Stimulated activated CD4-positive, alpha-beta T cell treated with anti-CD3 and anti-CD28 coated beads, Interleukin-12 subunit alpha, Interleukin-12 subunit beta, amount 100 ng/mL, for 48 hours (primary cell): ENCODE data around the gene DOK7.

Experiments
- DNase-seq, 3 donors: peaks; one replicate each; pipeline ENCODE4 v3.0.0-alpha.2; 2020; ENCODE audit warnings: low read depth in 2 of 3, low spot score in 1 of 3

Gene DOK7

DNA sequence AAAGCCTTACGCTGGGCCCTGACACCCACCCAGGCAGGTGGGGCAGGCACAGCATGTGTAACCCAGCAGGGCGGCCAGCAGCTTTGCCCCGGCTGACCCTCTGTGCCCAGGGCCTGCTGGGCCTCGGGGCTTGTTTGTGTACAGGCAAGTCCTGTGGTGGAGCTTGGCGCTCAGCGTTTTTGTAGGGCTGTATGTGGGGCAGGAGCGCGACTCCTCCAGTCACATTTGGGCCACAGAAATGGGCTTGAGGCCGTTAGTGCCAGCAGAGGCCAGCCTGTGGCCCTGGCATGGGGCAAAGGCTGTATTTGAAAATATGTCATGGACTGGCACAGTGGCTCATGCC lies 36.0 kb upstream of the DOK7 start:
- DNase-seq, result no peak

DNA sequence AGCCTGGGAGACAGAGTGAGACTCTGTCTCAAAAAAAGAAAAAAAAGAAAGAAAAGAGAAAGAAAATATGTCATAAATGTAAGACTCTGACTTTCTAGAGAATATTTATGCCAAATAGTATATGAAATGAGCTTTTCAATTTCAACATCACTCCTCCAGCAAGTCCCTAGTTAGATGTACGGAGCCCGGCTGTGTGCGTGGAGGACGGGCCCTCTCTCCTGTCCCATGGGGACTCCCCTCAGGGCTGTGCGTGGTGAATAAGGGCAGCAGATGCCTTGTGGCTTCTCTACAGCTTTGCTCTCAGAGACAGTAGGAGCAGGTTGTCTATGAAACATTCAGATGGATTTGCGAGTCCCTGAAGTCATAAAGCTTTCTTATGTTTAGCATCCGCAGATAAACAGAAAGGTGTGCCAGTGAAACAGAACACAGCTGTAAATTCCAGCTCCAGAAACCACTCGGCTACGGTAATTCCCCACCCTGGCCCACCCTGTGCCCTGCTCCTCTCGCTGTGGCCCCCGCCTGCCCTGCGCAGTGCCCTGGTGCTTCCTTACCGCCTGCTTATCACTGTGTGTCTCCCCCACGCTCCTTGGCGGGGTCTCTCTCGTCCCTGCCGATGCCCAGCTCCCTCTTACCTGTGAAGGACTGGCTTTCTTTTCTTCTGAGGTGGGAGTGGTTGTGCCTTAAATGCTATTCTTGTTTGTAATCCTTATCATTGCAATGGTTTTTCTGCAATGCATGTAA lies 35.2 kb upstream of the DOK7 start:
- no peak for DNase-seq

DNA sequence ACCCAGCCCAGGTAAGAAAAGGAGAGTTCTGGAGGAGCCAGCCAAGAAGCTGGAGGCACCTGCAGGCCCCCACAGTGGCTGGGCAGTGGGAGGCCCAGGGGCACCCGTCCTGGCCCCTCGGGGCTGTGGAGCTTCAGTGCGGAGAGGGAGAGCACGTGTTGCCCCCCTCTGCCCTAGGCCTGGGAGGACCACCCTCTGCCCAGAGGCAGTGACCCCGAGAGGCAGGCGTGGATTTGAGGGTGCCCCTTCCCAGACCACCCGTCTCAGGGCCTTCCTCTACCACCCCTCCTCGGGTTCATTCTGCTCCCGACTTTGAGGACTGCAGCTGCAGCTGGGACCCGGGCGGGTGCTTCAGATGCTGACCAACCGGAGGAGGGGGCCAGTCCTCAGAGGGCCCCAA lies 33.5 kb upstream of the DOK7 start:
- DNase-seq, result no peak

DNA sequence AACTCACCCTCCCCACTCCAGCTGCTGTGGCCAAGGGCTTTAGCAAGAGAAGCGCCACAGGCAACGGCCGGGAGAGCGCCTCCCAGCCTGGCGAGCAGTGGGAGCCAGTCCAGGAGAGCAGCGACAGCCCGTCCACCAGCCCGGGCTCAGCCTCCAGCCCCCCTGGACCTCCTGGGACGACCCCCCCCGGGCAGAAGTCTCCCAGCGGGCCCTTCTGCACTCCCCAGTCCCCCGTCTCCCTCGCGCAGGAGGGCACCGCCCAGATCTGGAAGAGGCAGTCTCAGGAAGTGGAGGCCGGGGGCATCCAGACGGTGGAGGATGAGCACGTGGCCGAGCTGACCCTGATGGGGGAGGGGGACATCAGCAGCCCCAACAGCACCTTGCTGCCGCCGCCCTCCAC lies 32.6 kb upstream of the DOK7 start:
- no peak for DNase-seq

DNA sequence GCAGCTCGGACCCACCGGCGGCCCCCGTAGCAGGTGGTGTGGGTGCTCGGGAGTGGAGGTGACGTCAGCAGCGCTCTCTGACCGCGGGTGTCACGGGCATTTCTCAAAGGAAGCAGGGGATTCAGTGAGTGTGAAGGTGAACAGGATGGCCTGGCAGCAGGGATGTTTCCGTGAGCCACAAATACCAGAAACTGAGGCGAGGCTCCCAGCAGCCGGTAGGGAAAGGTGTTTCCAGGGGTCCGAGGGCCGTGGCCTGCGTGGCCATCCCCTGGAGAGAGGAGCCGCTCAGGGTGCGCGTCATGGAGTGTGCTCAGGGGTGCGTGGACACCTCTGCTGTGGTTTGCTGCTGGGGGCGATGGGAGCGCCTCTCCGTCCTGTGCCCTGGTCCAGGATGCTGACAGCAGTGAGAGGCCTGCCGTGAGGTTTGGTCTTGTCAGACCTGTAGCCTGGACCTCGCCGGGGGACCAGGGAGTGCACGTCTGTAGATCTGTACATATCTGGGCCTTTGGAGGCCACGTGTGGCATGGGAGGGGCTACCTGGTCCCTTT lies 31.6 kb upstream of the DOK7 start:
- no peak for DNase-seq

DNA sequence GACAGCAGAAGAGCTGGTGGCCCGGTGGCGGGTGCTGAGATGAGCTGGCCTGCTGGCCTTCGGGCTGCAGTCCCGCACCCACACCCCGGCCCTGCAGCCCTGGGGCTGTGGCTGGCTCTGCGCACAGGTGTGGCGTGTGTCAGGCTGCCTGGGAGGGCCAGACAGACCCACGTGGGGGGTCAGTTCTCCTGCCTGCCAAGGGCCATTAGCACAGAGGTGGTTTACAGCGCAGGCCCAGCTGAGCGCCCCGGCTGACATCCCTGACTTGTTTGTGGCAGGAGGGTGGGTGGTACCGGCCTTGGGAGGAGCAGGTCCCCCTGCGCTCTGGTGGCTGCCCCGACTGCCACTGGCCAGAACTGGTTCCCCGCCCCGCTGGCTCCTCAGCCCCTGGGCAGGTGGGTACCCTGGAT lies 30.7 kb upstream of the DOK7 start:
- DNase-seq, result no peak

DNA sequence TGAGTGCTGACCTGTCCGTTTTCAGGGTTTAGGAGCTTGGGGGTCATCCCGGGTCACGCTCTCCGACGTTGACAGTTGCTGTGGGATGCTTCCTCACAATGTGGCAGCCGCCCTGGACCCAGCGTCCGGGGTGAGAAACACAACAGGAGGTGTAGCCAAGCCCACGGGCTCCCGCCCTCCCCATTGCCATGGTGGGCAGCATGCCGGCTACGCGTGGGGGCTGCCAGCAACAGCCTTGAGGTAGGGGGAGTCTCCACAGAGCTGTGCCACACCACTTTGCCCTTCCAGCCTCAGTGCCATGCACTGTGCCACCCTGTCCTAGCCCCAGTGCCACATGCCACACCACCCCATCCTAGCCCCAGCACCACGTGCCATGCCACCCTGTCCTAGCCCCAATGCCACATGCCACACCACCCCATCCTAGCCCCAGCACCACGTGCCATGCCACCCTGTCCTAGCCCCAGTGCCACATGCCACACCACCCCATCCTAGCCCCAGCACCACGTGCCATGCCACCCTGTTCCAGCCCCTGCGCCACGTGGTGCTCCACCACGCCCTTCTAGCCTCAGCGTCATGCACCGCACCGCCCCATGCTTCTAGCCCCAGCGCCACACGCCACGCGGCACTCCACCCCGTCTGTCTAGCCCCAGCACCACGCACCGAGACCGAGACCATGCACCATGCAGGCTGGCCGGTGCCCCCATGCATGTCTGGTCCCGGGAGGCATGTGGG lies 29.8 kb upstream of the DOK7 start:
- no peak for DNase-seq

DNA sequence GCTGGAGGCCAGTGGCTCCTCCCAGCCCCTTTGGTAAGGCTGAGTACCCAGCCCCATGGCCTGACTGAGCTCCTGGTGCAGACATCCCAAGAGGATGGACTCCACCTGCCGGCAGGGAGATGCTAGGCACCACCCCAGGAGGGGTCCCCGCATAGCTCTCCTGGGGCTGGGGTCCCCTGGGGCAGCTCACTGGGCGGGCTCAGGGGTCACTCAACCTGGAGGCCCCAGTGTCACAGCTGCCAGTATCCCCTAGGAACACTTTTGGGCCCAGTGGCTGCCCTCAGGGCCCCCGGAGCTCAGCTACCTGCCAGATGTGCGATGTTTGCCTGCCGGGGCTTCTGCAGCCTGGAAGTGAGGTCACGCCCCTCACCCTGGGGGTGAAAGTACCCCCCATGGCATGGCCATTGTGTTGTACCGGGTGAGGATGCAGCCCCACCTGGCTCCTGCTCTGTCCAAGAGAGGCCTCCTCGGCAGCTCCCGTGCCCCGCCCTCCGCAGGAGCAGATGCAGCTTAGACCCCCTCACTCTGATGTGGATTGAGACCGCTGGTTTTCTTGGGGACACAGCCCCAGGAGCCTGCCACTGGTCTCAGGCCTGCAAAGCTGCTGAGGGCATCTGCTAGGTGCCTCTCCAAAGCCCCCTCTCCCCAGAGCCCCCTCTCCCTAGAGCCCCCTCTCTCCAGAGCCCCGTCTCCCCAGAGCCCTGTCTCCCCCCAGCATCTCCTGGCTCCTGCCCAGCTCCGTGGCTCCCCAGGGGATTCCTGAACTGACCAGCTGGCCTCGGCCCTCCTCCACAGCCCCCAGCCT lies 28.0 kb upstream of the DOK7 start:
- DNase-seq, result no peak

DNA sequence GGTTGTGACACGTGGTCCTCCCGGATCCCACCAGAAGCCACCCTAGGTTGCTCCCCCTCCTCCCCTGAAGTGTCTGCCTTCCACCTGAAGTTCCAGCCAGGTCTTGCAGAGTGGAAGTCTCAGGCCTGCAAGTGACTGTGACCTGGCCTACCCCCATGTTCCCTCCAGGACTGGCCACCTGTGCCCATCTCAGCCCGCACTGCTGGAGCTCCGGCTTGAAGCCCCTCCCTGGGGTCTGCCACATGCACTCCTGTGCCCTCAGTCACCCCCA lies 27.5 kb upstream of the DOK7 start:
- DNase-seq, result no peak

DNA sequence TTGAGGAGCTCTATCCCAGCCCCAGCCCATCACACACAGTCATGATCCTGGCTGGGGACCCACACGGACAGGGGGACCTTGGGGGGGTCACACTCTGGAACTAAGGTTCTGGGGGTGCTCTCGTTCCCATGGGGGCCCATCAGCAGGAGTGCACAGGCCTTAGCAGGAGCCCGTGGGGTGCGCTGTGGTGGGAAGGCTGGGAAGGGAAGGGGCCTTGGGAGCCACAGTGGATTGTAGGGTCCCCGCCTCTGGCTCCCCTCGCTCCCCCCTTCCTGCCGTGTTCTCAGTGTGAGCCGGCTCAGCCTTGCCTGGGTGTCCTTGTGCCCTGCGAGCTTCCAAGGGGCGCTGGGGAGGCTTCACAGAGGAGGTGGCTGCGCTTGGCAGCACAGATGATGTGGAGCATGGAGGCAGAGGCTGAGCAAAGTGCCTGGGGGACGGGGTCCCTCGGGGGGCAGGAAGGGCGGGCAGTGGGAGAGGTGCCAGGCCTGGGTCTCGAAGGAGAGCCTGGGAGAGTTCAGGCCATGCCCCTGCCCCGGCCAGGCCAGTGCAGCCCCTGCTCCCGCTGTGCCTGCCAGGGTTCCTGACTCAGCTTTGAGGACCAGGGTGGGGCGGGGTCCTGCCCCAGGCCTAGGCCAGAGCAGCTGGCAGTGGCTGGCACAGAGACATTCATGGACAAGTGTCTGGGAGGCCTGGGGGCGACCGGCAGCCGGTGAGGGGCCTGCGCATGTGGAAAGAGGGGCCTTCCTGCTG lies 26.9 kb upstream of the DOK7 start:
- no peak for DNase-seq

DNA sequence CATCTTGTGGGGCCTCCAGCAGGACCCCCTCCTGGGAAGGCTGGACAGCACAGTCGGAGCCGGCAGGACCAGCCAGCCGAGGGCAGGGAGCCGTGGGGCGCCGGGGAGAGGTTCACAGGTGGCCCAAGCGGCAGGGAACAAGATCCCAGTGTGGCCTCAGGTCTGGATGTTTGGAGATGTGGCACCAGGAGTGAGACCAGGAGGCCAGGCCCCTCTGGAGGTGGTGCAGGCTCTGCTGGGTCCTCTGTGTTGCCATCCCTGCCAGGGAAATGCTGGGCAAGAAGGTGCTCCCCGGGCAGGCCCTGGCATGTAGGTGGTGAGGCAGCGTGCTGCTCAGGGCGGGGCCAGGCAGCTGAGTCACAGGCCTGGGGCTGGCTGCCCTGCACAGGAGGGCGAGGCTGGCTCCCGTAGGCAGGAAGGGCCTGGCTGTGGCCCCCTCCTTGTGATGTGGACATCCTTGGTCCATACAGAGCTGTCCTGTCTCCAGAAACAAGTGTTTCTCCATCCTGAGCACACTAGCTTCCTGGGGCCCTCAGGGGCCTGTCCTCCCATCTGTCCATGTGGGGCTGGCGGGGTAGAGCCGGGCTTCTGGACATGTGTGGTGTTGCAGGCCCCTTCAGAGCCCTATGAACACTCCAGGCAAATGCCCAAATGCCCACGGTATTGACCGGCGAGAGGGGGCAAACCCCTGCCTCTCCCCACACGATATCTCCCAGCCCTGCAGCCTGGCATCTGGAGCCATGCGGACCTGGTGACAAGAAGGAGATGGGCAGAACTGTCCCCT lies 26.1 kb upstream of the DOK7 start:
- no peak for DNase-seq

DNA sequence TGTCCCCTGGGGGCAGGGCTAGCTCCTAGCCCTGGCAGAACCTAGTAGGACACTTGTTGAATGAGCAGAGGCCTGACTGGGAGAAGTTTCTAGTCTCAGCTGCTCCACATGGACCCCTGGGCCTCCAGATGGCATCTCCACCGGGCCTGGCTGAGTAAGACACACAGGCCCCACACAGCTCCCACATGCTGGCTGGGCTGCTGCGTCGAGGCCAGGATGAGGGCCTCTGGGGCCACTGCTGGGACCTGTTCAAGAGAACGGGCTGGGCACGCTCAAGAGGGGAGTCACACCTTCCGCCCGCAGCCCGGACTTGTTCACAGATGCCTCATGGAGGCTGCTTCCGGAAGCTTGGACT lies 25.5 kb upstream of the DOK7 start:
- no peak for DNase-seq

DNA sequence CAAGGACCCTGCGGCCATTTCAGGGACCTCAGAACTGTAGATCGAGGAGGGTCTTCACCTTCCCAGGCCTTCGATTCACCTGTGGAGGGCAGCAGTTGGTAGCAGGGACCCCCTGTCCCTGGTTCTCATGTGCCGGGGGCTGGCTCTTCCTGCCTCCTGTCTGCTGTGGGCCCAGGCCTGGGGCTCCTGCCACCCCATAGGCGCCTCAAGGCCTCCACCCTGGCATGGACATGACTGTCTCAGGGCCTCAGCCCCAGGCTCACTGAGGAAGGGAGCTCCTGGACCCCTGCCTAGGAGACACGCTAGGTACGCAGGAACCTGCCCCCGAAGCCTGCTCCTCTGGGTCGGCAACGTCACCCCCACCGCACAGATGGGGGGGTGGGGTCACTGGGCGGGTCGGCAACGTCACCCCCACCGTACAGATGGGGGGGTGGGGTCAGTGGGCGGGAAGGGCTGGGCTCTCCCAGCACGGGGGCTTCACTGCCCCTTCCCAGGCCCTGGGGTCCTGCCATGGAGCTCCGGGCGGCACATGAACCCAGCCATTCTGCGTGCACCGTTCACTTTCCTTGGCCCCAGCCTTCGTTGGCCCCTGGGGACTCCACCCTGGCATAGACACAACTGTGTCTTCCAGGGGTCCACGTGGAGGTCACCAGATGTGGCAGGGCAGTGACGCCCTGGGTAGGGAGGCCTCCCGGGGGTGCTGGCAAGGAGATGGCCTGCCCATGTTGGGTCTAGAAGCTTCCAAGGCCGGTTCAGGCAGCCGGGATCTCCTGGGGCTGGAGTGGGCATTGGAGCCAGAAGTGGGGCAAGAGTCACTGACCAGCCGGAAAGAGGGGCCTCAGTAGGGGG lies 24.9 kb upstream of the DOK7 start:
- DNase-seq, result no peak

DNA sequence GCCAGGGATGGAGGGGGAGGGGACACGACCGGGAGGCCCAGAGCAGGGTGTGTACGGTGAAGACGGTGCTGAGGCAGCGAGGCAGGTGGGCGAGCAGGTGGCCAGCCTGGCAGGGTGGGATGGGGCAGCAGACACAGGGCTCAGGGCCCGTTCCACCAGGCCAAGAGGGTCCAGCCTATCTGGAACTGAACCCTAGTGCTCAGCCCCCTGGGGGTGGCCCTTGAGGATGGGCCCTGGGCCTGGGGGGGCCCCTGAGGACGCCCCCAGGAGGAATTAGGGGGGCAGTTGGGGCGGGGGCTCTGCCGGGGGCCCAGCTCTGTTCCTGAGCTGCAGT lies 24.3 kb upstream of the DOK7 start:
- no peak for DNase-seq

DNA sequence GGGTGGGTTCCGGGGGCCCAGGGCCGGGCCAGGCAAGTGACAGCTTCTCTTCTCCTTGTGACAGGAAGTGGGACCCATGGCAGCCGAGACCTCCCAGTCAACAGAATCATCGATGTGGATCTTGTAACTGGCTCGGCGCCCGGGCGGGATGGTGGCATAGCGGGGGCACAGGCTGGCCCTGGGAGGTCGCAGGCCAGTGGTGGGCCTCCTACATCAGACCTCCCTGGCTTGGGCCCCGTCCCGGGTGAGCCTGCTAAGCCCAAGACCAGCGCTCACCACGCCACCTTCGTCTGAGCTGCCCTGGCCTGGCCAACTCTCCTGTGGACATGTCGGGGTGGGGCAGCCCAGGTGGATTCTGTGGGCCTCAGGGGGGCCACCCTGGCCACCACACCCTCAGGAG lies 23.7 kb upstream of the DOK7 start:
- no peak for DNase-seq

DNA sequence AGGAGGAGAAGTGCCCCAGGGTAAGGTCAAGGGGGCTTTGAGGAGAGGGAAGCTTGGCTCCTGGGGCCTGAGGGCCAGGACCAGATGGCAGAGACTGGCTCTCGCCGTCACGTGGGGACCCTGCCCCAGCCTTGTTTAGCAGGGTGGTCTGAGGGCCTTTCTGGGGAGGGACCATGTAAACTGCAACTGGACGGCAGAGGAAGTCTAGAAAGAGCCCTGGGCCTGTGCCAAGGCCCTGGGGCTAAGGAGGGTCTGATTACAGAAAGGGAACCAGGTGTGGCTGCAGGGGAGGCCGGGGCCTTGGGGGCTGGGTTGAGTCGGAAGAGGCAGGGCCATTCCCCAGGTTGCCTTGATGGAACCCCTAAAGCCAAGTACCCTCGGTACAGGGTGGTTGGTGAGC lies 23.1 kb upstream of the DOK7 start:
- no peak for DNase-seq

DNA sequence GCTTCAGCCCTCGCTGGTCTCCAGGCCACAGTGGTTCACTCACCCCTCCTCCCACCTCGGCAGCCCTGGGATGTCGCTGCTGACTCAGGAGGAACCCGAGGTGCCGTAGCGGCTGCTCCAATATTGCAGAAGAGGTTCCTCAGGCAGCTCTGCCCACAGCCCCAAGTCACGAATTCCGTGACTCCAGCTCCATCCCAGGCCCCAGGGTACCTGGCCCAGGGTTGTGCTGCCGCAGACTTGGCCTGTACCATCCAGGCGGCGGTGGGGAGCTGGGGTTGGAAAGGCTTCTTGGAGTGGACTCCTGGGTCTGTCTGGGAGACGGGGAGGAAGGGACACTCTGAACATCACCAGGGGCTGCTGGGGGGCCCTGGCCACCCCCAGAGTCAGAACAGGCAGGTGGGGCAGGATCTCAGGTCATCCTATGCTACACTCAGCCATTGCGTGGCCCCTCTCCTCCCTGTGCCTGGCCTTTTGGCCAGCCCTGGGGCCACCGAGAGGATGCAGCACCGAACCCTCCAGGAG lies 22.1 kb upstream of the DOK7 start:
- no peak for DNase-seq

DNA sequence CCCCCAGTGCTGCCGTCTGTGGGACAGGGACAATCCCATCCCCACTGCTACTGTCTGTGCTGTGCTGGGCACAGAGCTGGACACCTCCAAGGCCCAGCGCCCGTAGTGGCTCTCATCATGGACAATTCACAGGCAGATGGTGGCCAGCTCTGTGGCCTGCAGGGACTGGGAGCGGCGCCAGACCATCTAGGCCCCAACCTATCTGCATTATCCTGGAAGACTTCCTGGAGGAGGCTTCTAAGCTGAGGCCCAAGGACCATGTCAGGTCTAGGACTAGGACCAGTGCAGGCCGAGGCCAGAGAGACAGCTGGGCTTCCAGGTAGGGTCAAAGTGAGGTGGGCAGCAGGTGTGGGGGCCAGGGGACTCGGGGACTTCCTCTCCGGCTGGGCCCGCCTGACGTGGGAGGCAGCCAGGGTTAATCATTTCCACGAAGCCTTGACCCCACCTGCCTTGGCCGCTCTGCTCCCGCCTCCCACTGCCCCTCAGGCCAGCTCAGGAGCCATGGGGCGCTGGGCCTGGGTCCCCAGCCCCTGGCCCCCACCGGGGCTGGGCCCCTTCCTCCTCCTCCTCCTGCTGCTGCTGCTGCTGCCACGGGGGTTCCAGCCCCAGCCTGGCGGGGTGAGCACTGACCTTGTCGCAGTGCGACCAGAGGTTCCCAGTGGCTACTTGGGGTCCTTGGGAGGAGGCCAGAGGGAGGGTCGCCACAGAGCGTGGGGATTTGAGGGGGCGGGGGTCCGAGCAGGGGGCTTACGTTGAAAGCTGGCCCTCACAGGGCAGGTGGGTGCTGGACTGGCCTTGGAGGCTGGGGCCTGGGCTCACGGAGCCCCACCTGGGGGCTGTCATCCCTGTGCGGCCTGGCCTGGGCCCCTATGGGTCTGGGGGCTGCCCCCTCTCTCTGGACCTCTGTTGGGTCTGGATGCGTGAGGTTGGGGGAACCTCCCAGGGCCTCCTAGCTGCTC lies 21.3 kb upstream of the DOK7 start, which contains the start of gene HGFAC:
HGFAC (plus strand) TSS at position 468 of the 959 bp plus-strand sequence; CDS start at position 502, 34 bp downstream.
- no peak for DNase-seq
